ENCODE measurements around the gene CFAP74. TPM values are rescaled to one million over a fixed set of nuclear protein-coding genes. Genes with fewer than 3 reads are reported as not detected.
A peak's percentile ranks its signal among the peaks of the same experiment; 100 is the strongest.

Gene CFAP74
- total and polyA plus RNA-seq, 9 of the 15 experiments (the other 6 are each of a cell fraction or from before 2014, with no cell fraction given): 0.03 to 0.15 (median 0.05) TPM; not detected in 6

DNA sequence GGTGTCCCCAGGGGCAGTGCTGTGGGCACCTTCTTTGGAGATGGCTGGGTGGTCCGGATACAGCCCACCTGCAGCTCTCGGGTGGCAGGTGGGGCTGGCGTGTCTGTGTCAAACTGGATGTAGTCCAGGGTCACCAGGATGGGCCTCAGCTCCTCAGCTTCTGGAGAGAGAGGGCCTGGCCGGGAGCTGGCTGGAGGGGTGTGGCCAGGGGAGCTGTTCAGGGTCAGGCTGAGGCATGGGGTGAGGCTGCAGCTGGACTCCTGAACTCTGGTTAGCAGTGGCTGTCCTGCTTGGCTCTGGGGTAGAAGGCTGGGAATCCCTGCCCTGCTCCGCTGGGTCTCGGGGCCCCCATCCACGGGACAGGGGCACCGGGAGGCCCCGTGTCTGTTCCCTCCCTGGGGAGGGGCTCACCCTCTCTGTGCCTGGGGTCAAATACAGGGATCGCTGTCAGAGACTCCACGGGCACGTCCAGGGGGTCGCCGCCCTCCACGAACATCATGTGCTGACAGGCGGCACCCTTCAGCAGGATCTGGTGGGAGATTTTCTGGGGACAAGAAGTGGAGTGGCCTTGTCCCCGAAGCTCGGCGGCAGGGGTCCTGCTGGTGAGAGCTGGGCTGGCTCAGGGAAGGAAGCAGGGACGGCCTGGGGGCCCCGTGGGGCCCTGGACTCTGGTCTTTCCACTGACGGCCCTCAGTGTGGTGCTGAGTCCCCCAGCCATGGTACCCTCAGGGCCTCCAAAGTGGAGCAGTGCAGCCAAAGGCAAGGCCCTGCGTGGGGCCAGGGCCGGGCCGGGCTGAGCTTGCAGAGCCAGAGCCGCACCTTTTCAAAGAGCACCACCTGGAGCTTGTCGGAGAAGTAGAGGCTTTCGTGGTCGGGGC lies 80.4 kb downstream of the CFAP74 start:
- no peaks in the 10 kb centered on the region for H3K79me2 ChIP-seq (ENCODE audit: control insufficient read depth, insufficient read depth, low read length)
- in situ Hi-C loops (cut with MboI): no loop called here
- no peak overlapping the region for H3K4me2 ChIP-seq (ENCODE audit: insufficient read depth, low read length)
- ChIA-PET POLR2A (interaction anchor here (0.6 to 1.8 kb wide), 5 partner anchors 13 to 264 kb away, joined by 3 to 9 read pairs (median 3); no protein-coding TSS in a partner anchor), CTCF (ENCODE audit: low intra/inter-chr PET ratio) (no interaction called here)
- H3K27ac ChIP-seq (ENCODE audit: extremely low read depth, low read depth, low read length): no peak overlapping the region
- TF ChIP-seq WHSC1 (IDR thresholded peaks at IDR 0.05; ENCODE audit: low read length) (no peak), TBP (optimal IDR thresholded peaks at IDR 0.05; ENCODE audit: low read depth, low read length) (peak; percentile 21)
- DNase-seq (ENCODE audit: extremely low read depth in 1 of 4, low spot score in 3 of 4) (peak; percentile 43 to 61 (median 51)), FAIRE-seq (peak; percentile 69), ATAC-seq (no peak)
- WGBS (ENCODE audit: insufficient coverage, low coverage, missing lambda C conversion rate): 12% methylated on average over 28 of the region's 29 CpGs
- H3K9me1 ChIP-seq (ENCODE audit: control insufficient read depth, insufficient read depth, low read length): no peaks in the 10 kb centered on the region
- H4K20me1 ChIP-seq (replicated peaks; ENCODE audit: control insufficient read depth, insufficient read depth, low read length): peaks cover 8% of the 10 kb centered on the region
- peaks cover 19 to 49% of the 10 kb centered on the region in 2 experiments; a peak in 4 of 5 replicates for H3K27me3 ChIP-seq (ENCODE audit: control insufficient read depth in 2 of 2, insufficient read depth in 2 of 2, low read length in 2 of 2)
- H3K36me3 ChIP-seq (ENCODE audit: control insufficient read depth, insufficient read depth, low read length): no peaks in the 10 kb centered on the region
- H3K4me1 ChIP-seq (replicated peaks in 1 of 2; ENCODE audit: control insufficient read depth in 2 of 2, insufficient read depth in 2 of 2, low read length in 2 of 2): peaks cover 8 to 91% of the 10 kb centered on the region in 2 experiments; a peak in 4 of 5 replicates
- intact Hi-C loops (cut with micrococcal nuclease): no loop called here
- H3K9ac ChIP-seq (ENCODE audit: insufficient read depth in 1 of 2, low read depth in 2 of 2, low read length in 2 of 2): peak overlapping the region in 1 of 2 experiments; percentile 69; a peak in 2 of 4 replicates
- no peak overlapping the region for H2AFZ ChIP-seq (ENCODE audit: low read depth, low read length)
- no peak overlapping the region for H3K4me3 ChIP-seq
- no peaks in the 10 kb centered on the region for H3K9me3 ChIP-seq (replicated peaks; ENCODE audit: control insufficient read depth, insufficient read depth, low read depth, low read length)
- no TSS peak for BruUV-seq (replicated peaks)

DNA sequence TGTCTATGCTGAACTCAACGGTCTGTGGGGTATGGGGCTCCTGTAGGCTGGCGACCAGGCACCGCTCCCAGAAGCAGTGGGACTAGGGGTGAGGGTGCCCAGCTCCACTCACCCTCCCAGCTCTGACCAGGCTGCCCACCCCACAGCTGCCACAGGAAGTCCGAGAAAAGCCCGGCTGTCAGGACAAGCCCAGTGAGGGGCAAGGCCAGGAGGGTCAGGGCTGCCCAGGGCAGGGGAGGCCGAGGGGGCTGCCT lies 81.0 kb downstream of the CFAP74 start:
- Histone ChIP-seq H3K4me3 (no peak overlapping the region), H3K4me1 (replicated peaks in 1 of 2; ENCODE audit: control insufficient read depth in 2 of 2, insufficient read depth in 2 of 2, low read length in 2 of 2) (peaks cover 9 to 93% of the 10 kb centered on the region in 2 experiments; a peak in 4 of 5 replicates), H2AFZ (ENCODE audit: low read depth, low read length) (no peak overlapping the region), H3K9ac (ENCODE audit: insufficient read depth in 1 of 2, low read depth in 2 of 2, low read length in 2 of 2) (peak overlapping the region in 1 of 2 experiments; percentile 37; a peak in 1 of 4 replicates), H3K27ac (ENCODE audit: extremely low read depth, low read depth, low read length) (no peak overlapping the region), H3K36me3 (ENCODE audit: control insufficient read depth, insufficient read depth, low read length) (no peaks in the 10 kb centered on the region), H3K79me2 (ENCODE audit: control insufficient read depth, insufficient read depth, low read length) (no peaks in the 10 kb centered on the region), H4K20me1 (replicated peaks; ENCODE audit: control insufficient read depth, insufficient read depth, low read length) (peaks cover 8% of the 10 kb centered on the region), H3K27me3 (ENCODE audit: control insufficient read depth in 2 of 2, insufficient read depth in 2 of 2, low read length in 2 of 2) (peaks cover 17 to 43% of the 10 kb centered on the region in 2 experiments; a peak in 4 of 5 replicates), H3K9me3 (replicated peaks; ENCODE audit: control insufficient read depth, insufficient read depth, low read depth, low read length) (no peaks in the 10 kb centered on the region), H3K9me1 (ENCODE audit: control insufficient read depth, insufficient read depth, low read length) (no peaks in the 10 kb centered on the region), H3K4me2 (ENCODE audit: insufficient read depth, low read length) (no peak overlapping the region)
- DNase-seq (ENCODE audit: extremely low read depth in 1 of 4, low spot score in 3 of 4): no peak
- 25% methylated on average over 6 of the region's 6 CpGs for WGBS (ENCODE audit: insufficient coverage, low coverage, missing lambda C conversion rate)
- ChIA-PET POLR2A (interaction anchor here (1.8 kb wide), 1 partner anchor 25 kb away, joined by 4 read pairs; no protein-coding TSS in a partner anchor), CTCF (ENCODE audit: low intra/inter-chr PET ratio) (no interaction called here)
- intact Hi-C loops (cut with micrococcal nuclease): no loop called here
- no peak for ATAC-seq
- FAIRE-seq: no peak
- no peak for TF ChIP-seq RBM22 (IDR thresholded peaks at IDR 0.05; ENCODE audit: low read depth, low read length, poor library complexity, severe bottlenecking)
- no peak for TF ChIP-seq ZZZ3 (IDR thresholded peaks at IDR 0.05)
- TF ChIP-seq PCBP2 (IDR thresholded peaks at IDR 0.05; ENCODE audit: low read depth, low read length, poor library complexity, severe bottlenecking): no peak
- no TSS peak for BruUV-seq (replicated peaks)
- in situ Hi-C loops (cut with MboI): no loop called here
